ENCODE data around the gene SPATA45. TPM values are rescaled to one million over a fixed set of nuclear protein-coding genes. Genes with fewer than 3 reads are reported as not detected.
"Not testable (repeated sequence)": the region's sequence is repeated elsewhere in the genome, so short reads cannot be mapped to it uniquely, and the experiment has no call there.

SPATA45 gene
- not detected for polyA plus RNA-seq (2013, experiment 1 of 2; ENCODE audit: insufficient read length)
- polyA plus RNA-seq (2013, experiment 2 of 2; ENCODE audit: insufficient read length): not detected

DNA sequence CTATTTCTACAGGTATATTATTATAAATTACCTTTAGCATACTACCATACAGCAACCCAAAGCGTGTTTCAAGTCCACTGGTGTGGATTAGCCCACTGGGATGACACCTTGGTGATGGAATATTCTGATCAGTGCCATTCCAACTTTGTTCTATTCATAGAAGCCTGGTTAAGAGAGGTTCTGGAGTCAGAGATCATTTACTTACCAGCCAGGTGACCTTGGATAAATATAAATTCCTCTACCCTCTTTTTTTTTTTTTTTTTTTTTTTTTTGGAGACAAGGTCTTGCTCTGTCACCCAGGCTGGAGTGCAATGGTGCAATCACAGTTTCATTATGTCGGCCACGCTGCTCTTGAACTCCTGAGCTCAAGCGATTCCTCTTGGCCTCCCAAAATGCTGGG is at the start of gene SPATA45:
Gene SPATA45, minus strand, starts transcription at position 101 of the 400 bp plus-strand sequence. CDS start 11,500 bp downstream, outside the sequence.
- DNase-seq: no peak

DNA sequence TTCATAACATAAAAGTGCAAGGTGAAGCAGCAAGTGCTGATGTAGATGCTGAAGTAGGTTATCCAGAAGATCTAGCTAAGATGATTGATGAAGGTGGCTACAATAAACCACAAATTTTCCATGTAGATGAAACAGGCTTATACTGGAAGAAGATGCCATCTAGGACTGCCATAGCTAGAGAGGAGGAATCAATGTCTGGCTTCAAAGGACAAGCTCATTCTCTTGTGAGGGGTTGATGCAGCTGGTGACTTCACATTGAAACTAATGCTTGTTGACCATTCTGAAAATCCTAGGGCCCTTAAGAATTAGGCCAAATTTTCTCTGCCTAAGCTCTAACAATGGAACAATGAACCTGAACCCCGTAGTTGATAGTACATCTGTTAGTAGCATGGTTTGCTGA is 44.7 kb upstream of the SPATA45 start:
- DNase-seq: no peak

DNA sequence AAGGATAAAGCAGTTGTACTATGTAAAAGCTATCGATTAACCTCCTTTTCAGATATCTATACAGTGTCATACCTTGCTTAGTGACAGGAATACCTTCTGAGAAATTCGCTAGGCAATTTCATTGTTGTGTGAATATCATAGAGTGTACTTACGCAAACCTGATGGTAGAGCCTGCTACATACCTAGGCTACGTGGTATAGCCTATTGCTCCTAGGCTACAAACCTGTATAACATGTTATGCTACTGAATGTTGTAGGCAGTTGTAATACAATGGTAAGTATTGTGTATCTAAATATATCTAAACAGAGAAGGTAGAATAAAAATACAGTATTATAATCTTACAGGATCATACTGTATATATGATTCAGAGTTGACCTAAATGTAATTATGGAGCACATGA is 37.1 kb upstream of the SPATA45 start:
- DNase-seq: no peak

DNA sequence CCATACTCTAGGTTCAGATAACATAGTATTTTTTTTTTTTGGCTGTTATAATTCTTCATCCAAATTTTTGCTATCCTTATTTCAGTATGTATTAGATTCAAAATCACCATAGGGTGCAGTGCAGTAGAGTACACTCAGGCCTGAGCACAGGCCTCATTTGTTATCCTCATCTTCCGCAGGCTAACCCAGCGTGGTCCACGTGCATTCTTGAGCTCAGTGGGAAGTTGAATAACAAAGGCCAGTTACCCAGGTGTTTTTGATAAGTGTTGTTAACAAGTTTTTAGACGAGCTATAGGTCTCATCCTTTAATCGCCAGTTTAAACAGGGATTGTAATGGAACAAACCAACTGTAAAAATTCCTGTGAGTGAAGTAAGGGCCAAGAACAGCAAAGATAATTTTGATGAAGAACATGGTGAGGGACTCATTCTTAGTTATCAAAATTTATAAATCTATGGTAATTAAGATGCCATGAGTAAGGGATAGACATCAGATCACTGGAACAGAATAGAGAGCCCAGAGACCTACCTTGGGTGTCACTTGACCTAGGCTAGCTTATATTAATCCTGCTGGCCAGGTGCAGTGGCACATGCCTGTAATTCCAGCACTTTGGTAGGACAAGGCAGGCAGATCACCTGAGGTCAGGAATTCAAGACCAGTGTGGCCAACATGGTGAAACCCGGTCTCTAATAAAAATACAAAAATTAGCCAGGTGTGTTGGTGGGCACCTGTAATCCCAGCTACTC is 32.7 kb upstream of the SPATA45 start:
- peak; percentile 21 for DNase-seq

DNA sequence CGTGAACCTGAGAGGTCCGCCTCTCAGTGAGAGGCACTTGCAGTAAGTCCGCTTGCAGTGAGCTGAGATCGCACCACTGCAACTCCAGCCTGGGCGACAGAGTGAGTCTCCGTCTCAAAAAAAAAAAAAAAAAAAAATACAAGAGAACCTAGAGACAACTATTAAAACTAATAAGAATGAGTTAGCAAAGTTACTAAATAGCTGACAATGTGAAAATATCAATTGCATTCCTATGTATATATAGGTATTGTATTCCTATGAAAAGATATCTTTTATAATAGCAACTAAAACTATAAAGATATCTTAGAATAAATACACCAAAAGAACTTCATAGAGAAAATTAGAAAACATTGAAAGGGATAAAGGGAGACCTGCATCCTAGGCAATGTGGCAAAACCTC is 31.0 kb upstream of the SPATA45 start:
- no peak for DNase-seq

DNA sequence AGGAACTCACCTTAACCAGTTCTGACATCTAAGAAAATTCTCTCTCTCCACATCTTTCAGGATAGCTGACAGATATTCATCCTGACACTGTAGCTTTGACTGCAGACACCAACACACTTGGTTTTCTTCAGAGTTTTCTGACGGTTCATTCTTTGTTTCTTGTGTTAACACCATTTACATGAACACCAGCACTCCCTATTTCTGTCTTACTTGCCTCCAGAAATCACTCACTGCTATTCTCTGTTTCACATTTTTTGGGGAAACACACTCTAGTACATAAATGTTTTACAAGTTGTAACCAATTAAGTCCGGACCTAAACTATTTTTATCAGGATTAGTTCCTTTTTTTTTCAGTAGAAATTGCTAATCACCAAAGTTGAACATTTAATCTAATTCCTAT is 26.1 kb upstream of the SPATA45 start:
- no peak for DNase-seq

DNA sequence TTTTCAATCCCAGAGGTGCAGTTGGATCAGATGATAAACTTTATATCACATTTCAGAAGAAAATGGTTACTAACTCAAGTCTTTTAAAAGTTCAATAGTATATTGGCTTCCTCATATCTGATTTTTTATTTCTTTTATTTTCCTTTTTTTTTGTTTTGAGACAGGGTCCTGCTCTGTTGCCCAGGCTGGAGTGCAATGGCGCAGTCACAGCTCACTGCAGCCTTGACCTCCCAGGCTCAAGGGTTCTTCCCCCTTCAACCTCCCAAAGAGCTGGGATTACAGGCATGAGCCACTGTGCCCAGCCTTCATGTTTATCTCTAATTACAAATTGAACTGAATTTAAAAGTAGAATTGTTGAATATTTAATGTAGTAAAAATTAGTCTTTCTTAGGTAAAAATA is 24.5 kb upstream of the SPATA45 start:
- DNase-seq: no peak

DNA sequence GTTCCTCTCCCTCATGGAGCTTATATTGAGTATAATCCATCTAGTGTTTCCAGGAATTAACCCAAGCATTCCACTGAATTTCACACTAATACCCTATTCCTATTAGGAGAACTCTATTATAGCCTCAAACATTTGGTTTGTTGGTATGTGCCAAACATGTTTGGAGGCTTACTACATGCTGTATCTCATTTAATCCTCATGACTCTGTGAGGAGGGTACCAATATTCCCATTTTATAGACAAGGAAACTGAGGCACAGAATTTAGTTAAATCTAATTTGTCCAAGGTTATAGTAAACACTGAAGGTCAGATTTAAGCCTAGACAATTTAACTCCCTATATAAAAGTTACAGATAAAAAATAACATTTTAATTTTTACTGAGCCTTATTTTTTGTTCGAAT is 19.7 kb upstream of the SPATA45 start:
- no peak for DNase-seq

DNA sequence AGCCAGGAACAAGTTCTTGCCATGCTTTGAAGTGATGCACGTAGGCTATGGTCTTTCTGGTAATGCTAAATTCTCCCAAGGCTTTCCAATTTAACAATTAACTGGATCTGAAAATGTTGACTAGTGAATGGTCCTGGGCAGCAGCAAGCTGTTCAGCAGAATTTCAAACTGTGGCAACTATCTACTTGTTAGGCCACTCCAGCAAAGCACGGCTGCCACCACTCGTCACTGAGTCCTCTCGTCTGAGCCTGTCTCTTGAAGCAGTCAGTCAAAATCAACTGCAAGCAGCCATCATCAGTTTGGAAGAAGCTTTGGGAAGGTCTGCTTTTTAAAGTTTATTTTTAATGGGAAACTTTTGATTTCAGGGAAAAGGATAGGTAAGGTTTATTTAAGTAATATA is 16.8 kb upstream of the SPATA45 start:
- no peak for DNase-seq

DNA sequence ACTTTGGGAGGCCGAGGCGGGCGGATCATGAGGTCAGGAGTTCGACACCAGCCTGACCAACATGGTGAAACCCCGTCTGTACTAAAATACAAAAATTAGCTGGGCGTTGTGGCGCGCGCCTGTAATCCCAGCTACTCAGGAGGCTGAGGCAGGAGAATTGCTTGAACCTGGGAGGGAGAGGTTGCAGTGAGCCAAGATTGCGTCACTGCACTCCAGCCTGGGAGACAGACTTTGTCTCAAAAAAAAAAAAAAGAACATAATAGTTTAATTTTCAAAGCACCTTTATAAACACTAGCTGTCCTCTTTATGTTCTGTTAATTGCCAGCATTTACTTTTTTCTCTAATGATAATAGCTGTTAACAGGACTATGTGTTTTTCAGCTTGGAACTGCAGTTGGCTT is 15.9 kb upstream of the SPATA45 start:
- not testable (repeated sequence) for DNase-seq

DNA sequence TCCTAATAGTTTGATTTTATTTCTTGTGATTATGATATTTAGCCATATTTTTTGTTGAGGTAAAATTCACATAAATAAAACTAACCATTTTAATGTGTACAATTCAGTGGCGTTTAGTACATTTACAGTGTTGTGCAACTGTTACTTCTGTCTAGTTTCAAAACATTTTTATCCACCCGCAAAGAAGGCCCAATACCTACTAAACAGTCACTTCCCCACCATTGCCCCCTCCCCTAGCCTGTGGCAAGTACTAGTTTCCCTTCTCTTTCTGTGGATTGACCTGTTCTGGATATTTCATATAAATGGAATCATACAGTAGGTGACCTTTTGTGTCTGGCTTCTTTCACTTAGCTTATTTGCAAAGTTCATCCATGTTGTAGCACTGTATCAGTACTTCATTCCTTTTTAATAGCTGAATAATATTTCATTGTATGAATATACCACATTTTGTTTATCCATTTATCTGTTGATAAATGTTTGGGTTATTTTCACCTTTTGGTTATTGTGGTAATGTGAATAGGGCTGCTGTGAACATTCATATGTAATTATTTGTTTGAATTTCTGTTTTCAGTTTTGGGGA is 14.8 kb upstream of the SPATA45 start:
- no peak for DNase-seq

DNA sequence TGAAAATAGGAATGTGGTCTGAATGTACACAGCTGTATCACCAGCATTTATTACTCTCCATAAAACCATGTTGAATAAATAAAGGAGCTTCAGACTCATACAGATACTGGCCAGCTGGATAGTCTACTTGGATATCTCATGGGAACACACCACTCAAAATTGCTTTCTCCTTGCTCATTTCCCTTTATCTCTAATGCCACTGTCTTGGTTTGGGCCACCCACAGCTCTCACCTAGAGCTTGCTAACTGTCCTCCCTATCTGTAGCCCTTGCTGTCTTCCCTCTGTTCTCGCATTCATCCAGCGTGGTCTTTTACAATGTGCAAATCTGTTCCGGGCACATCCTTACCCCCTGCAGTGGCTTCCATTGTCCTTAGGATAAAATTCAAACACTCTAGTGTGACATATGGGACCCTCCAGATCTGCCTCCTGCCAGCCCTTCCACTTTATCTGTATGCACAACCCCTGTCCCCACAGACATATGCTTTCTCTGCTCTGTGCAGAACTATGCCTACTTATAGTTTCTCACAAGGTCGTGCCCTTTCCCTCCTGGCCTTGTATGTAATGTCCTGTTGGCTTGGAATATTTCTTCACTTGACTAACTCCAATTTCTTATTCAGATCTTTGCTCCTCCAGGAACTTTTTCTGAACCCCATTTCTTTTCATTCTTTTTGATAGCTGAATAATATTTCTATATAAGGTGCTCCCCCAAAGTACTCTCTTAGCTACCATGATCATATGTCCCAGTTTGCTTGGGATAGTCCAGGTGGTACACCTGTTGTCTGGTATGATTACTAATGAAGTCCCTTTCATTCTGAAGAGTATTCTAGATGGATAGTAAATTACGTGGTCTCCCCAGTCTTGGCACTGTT is 13.5 kb upstream of the SPATA45 start:
- DNase-seq: peak; percentile 9

DNA sequence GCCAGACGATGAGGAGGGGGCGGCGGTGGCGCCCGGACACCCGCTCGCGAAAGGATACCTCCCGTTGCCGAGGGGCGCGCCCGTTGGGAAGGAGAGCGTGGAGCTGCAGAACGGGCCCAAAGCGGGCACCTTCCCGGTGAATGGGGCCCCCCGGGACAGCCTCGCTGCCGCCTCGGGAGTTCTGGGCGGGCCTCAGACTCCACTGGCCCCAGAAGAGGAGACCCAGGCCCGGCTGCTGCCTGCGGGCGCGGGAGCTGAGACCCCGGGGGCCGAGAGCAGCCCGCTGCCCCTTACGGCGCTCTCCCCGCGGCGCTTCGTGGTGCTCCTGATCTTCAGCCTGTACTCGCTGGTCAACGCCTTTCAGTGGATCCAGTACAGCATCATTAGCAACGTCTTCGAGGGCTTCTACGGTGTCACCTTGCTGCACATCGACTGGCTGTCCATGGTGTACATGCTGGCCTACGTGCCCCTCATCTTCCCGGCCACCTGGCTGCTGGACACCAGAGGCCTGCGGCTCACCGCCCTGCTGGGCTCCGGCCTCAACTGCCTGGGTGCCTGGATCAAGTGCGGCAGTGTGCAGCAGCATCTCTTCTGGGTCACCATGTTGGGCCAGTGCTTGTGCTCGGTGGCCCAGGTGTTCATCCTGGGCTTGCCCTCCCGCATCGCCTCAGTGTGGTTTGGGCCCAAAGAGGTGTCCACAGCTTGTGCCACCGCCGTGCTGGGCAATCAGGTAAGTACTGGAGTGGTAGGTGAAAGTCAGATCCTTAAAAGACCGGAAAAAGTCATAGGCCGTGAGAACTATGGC is 11.2 kb upstream of the SPATA45 start:
- DNase-seq: peak; percentile 10

DNA sequence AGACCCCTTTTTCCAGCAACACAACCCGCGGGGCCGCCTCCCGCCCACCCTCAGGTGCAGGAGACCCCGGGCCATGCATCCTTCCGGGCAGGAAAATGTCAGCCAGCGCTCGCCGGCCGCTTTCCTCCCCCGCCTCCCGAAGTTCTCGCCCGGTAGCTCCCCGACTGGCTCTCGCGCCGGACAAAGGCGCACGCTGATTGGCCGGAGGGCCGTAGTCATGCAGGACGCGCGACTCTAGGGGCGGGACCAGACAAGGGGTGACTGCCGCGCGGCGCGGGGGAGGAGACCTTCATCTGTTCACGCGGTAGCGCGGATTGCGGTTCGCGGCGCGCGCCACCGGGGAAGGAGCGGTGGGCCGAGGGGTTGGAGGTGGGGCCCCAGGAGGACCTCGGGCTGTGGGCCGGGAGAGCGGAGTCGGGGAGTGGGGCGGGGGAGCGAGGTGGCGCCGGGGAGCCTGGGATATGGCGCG is 10.6 kb upstream of the SPATA45 start, which contains the start of gene FLVCR1:
Gene FLVCR1, plus strand, starts transcription at position 284 of the 469 bp plus-strand sequence. Its CDS starts 178 bp downstream, at position 462.
- DNase-seq: peak; percentile 95

DNA sequence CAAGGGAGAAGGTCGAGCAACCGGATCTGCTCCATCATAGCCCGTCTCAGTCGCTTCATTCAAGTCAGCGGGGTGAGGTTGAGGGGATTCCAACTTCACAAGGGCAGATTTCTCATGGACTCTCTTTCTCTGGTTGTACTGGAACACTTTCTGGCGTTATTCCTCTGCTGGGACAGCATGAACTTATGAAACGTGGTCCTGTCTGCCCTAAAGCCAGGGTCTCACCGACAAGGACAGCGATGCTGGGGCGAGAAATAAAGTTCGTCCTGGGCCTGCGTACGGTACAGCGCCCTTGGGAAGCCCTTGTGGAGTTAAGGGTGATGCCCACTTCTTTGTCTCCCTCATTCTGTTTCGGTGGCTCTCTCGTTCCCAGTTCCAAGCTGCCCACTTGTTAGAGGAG is 9.3 kb upstream of the SPATA45 start:
- no peak for DNase-seq

DNA sequence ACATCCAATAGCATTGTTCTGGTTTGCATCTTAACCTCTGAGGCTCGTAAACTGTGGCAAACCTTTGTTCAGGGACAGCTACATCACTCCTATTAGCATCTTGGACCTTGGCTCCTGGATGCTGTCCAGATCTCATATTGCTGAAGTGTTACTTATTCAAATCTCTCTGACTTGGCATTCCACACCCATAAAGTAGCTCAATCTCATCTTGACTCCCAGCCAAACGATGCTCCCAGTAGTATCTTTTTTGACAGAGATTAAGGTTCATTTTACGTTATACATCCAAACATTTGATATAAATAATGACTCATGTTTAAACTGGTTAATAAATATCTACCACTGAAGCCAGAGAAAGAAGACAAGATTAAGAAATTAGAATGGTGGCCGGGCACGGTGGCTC is 6.2 kb upstream of the SPATA45 start:
- DNase-seq: no peak

DNA sequence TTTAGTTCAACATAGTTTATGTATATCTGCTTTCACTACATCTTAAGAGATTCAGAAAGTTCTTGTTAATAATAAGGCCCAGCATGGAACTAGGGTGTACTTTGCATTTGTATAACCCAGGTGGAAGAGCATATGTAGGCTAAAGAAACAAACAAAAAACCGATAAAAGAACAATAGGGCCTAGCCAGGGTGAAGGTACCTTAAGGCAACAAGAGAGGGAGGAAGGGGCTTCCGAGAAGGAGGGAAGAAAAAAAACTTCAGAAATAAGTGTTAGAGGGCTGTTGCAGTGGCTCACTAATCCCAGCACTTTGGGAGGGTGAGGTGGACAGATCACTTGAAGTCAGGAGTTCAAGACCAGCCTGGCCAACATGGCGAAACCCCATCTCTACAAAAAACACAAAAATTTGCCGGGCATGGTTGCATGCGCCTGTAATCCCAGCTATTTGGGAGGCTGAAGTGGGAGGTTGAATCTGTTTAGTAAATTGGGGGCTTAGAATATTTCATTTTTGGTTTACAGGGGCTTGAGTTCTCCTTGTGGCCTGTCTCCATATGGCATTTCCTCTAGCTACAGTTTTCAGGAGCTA is 4.7 kb upstream of the SPATA45 start:
- DNase-seq: no peak

DNA sequence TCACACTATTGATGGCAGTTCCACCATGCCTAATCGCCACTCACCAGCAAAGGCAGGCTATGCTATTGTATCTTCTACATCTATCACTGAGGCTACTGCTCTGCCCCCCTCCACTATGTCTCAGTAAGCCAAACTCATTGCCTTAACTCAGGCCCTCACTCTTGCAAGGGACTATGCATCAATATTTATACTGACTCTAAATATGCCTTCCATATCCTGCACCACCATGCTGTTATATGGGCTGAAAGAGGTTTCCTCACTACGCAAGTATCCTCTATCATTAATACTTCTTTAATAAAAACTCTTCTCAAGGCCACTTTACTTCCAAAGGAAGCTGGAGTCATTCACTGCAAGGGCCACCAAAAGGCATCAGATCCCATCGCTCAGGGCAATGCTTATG is 2.9 kb downstream of the SPATA45 start:
- not testable (repeated sequence) for DNase-seq

DNA sequence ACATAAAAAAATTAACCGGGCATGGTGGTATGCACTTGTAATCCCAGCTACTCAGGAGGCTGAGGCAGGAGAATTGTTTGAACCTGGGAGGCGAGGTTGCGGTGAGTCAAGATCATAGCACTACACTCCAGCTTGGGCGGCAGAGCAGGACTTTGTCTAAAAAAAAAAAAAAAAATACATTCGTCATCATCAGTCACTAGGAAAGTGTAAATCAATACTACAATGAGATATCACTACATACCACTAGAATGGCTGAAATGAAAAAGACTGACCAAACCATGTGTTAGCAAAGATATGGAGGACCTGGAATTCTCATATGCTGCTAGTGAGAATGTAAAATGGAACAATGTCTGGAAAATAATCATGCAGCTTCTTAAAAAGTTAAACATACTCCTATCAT is 9.3 kb downstream of the SPATA45 start:
- DNase-seq: no peak

DNA sequence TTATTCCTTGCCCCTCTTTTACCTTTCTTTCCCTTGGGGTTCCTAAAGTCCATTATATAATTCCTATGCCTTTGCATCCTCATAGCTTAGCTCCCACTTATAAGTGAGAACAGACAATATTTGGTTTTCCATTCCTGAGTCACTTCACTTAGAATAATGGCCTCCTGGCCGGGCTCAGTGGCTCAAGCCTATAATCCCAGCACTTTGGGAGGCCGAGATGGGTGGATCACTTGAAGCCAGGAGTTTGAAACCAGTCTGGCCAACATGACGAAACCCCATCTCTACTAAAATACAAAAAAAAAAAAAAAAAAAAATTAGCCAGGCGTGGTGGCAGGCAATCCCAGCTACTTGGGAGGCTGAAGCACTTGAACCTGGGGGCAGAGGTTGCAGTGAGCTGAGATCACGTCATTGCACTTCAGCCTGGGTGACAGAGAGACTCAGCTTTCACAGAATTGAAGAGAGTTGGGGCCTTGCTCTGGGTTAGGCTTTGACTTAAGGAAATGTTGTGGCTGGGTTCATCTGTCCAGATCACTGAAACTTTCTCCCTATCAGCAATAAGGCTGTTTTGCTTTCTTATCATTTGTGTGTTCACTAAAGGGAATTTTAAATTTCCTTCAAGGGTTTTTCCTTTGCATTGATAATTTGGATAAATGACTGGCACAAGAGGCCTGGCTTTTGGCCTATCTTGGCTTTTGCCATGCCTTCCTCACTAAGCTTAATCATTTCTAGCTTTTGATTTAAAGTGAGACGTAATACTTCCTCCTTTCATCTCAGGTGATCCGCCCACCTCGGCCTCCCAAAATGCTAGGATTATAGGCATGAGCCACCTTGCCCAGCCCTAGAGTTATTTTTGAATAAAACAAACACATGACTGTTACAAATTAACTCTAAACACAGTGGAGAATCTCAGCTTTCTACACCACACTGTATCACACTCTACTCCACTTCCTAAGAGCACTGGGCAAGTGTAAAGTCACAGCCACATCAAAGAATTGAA is 13.9 kb downstream of the SPATA45 start:
- DNase-seq: not testable (repeated sequence)

Data from fibroblast of skin of abdomen (primary cell).